WTC11 (cell line): Measurements from ENCODE around the gene STAG1. TPM values are rescaled to one million over a fixed set of nuclear protein-coding genes. Genes with fewer than 3 reads are reported as not detected.

Source experiments
- ATAC-seq: fragments of 200-7000 bp; cut with Tn5 transposase; 2 replicates; pipeline ENCODE4 v1.10.0; 2021; ENCODE audit warnings: mild to moderate bottlenecking, moderate library complexity
- CTCF ChIA-PET: fragments of 300-600 bp; sonication (Branson Sonifier 250); formaldehyde crosslinking; loops from one replicate; lab custom pipeline; 2021; ENCODE audit warnings: antibody characterized with exemption; lab: Charles Lee
- POLR2A ChIA-PET: fragments of 350-600 bp; sonication (Branson Sonifier 250); formaldehyde crosslinking; loops from one replicate; lab custom pipeline; 2021; ENCODE audit warnings: antibody characterized with exemption; lab: Charles Lee
- DNase-seq: peaks from one replicate; pipeline ENCODE4 v3.0.0; 2021; ENCODE audit warnings: low spot score
- H3K27ac Mint-ChIP-seq: 2 replicates; pipeline ENCODE4 v1.8.0; 2021; ENCODE audit warnings: mixed read lengths
- H3K27me3 Mint-ChIP-seq: 2 replicates; pipeline ENCODE4 v1.8.0; 2021; ENCODE audit warnings: low read depth, mild to moderate bottlenecking, moderate library complexity, mixed read lengths
- H3K36me3 Mint-ChIP-seq: 2 replicates; pipeline ENCODE4 v1.8.0; 2021; ENCODE audit warnings: mixed read lengths
- H3K4me1 Mint-ChIP-seq: 2 replicates; pipeline ENCODE4 v1.8.0; 2022; ENCODE audit warnings: mixed read lengths
- H3K4me3 Mint-ChIP-seq: 2 replicates; pipeline ENCODE4 v1.8.0; 2021; ENCODE audit warnings: mild to moderate bottlenecking, moderate library complexity, mixed read lengths
- H3K9me3 Mint-ChIP-seq: 2 replicates; pipeline ENCODE4 v1.8.0; 2021; ENCODE audit warnings: mixed read lengths
- ARID4B ChIP-seq: sonication (generic); formaldehyde crosslinking; IDR thresholded peaks from 2 replicates; pipeline ENCODE4 v1.8.0; 2023; ENCODE audit warnings: missing genetic modification reagents, mild to moderate bottlenecking, borderline replicate concordance
- E2F5 ChIP-seq: sonication (generic); formaldehyde crosslinking; IDR thresholded peaks from 2 replicates; pipeline ENCODE4 v1.8.1; 2022; ENCODE audit warnings: mild to moderate bottlenecking, moderate library complexity, missing genetic modification reagents
- ELF4 ChIP-seq: sonication (generic); formaldehyde crosslinking; IDR thresholded peaks from 2 replicates; pipeline ENCODE4 v1.8.1; 2022; ENCODE audit warnings: low read depth, mild to moderate bottlenecking, moderate library complexity, missing genetic modification reagents
- FOXK1 ChIP-seq: sonication (generic); formaldehyde crosslinking; IDR thresholded peaks from 2 replicates; pipeline ENCODE4 v1.8.0; 2022; ENCODE audit warnings: mild to moderate bottlenecking, moderate library complexity, missing genetic modification reagents
- GTF2I ChIP-seq: fragments of 250-450 bp; sonication (Bioruptor Pico); conservative IDR thresholded peaks from 2 replicates; pipeline ENCODE4 v1.4.0; 2021; ENCODE audit warnings: mild to moderate bottlenecking
- HMGA2 ChIP-seq: fragments of 250-450 bp; sonication (Bioruptor Pico); IDR thresholded peaks from 2 replicates; pipeline ENCODE4 v1.4.0; 2021; ENCODE audit warnings: mild to moderate bottlenecking, moderate library complexity
- IRF2 ChIP-seq: sonication (generic); formaldehyde crosslinking; IDR thresholded peaks from 2 replicates; pipeline ENCODE4 v1.8.0; 2022; ENCODE audit warnings: low read depth, missing genetic modification reagents, borderline replicate concordance
- JUN ChIP-seq: sonication (generic); formaldehyde crosslinking; IDR thresholded peaks from 2 replicates; pipeline ENCODE4 v1.8.0; 2023; ENCODE audit warnings: mild to moderate bottlenecking, missing genetic modification reagents
- MXD4 ChIP-seq: fragments of 250-450 bp; sonication (Bioruptor Pico); IDR thresholded peaks from 2 replicates; pipeline ENCODE4 v1.8.0; 2021; ENCODE audit warnings: mild to moderate bottlenecking, moderate library complexity, borderline replicate concordance
- MYBL2 ChIP-seq: sonication (generic); formaldehyde crosslinking; IDR thresholded peaks from 2 replicates; pipeline ENCODE4 v1.8.1; 2023; ENCODE audit warnings: mild to moderate bottlenecking, moderate library complexity, missing genetic modification reagents
- NFATC4 ChIP-seq: fragments of 250-450 bp; sonication (Bioruptor Pico); IDR thresholded peaks from 2 replicates; pipeline ENCODE4 v1.9.0; 2021; ENCODE audit warnings: mild to moderate bottlenecking
- NFE2L1 ChIP-seq: sonication (generic); formaldehyde crosslinking; IDR thresholded peaks from 2 replicates; pipeline ENCODE4 v1.8.1; 2023; ENCODE audit warnings: missing genetic modification reagents
- NFYB ChIP-seq: sonication (generic); formaldehyde crosslinking; conservative IDR thresholded peaks from 2 replicates; pipeline ENCODE4 v1.8.0; 2022; ENCODE audit warnings: low read depth, missing genetic modification reagents
- OVOL2 ChIP-seq: fragments of 250-450 bp; sonication (Bioruptor Pico); IDR thresholded peaks from 2 replicates; pipeline ENCODE4 v1.9.0; 2021; ENCODE audit warnings: mild to moderate bottlenecking, borderline replicate concordance
- RELA ChIP-seq: sonication (generic); formaldehyde crosslinking; IDR thresholded peaks from 2 replicates; pipeline ENCODE4 v1.8.1; 2022; ENCODE audit warnings: missing genetic modification reagents, mild to moderate bottlenecking, borderline replicate concordance
- RORB ChIP-seq: fragments of 250-450 bp; sonication (Bioruptor Pico); IDR thresholded peaks from 2 replicates; pipeline ENCODE4 v1.9.0; 2021; ENCODE audit warnings: mild to moderate bottlenecking
- USF1 ChIP-seq: sonication (generic); formaldehyde crosslinking; IDR thresholded peaks from 2 replicates; pipeline ENCODE4 v1.8.0; 2022; ENCODE audit warnings: mild to moderate bottlenecking, missing genetic modification reagents
- ZNF232 ChIP-seq: sonication (generic); formaldehyde crosslinking; IDR thresholded peaks from 2 replicates; pipeline ENCODE4 v1.8.0; 2022; ENCODE audit warnings: mild to moderate bottlenecking, missing genetic modification reagents
- ZNF396 ChIP-seq: fragments of 250-450 bp; sonication (Bioruptor Pico); IDR thresholded peaks from 2 replicates; pipeline ENCODE4 v1.8.0; 2021; ENCODE audit warnings: mild to moderate bottlenecking, moderate library complexity, borderline replicate concordance
- ZNF416 ChIP-seq: fragments of 250-450 bp; sonication (Bioruptor Pico); IDR thresholded peaks from 2 replicates; pipeline ENCODE4 v1.9.0; 2021; ENCODE audit warnings: mild to moderate bottlenecking, inconsistent platforms
- ZNF423 ChIP-seq: fragments of 250-450 bp; sonication (Bioruptor Pico); IDR thresholded peaks from 2 replicates; pipeline ENCODE4 v2.1.2; 2022; ENCODE audit warnings: mild to moderate bottlenecking, moderate library complexity
- total RNA-seq: library from RNA; stranded (reverse); gene quantifications from 3 replicates; pipeline ENCODE4 v1.2.3, GENCODE V29; 2021
- TF ChIP-seq, protein P1 (sequence below): sonication (generic); formaldehyde crosslinking; IDR thresholded peaks from 2 replicates; pipeline ENCODE4 v1.8.1; 2023; ENCODE audit warnings: mild to moderate bottlenecking, missing genetic modification reagents, moderate library complexity
- TF ChIP-seq, protein P2 (sequence below): sonication (generic); formaldehyde crosslinking; IDR thresholded peaks from 2 replicates; pipeline ENCODE4 v1.8.1; 2022; ENCODE audit warnings: low read depth, missing genetic modification reagents, borderline replicate concordance
- TF ChIP-seq, protein P3 (sequence below): sonication (generic); formaldehyde crosslinking; IDR thresholded peaks from 2 replicates; pipeline ENCODE4 v1.8.0; 2023; ENCODE audit warnings: missing genetic modification reagents
- TF ChIP-seq, protein P4 (sequence below): sonication (generic); formaldehyde crosslinking; IDR thresholded peaks from 2 replicates; pipeline ENCODE4 v1.8.1; 2023; ENCODE audit warnings: mild to moderate bottlenecking, missing genetic modification reagents, moderate library complexity

Gene STAG1
- total RNA-seq, 1 experiment from 2014 or later, result 20.7 TPM

DNA sequence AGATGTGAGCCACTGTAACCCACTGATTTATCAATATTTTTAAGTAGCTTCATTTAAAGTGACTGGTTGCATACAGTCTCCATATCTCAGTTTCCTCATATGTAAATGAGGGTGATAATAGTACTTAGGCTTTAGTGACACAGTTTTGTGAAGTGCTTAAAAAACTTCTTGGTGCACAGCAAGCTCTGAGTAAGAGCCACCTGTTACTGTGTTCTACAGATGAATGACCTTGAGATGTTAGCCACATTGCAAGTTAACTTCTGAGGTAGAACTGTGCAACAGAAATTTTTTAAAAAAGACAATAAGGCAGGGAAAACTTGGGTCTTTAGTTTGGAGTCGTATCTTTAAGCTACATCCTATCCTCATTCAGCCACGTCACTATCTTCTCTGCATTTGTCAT, 458.9 kb downstream of the STAG1 start:
- ATAC-seq (no peak), DNase-seq (no peak)
- no peak overlapping the region for H3K27ac Mint-ChIP-seq
- POLR2A ChIA-PET, result interaction anchor here (0.6 kb wide), 1 partner anchor 19 kb away, joined by 7 read pairs; no protein-coding TSS in a partner anchor
- CTCF ChIA-PET, result interaction anchor here (0.6 kb wide), 1 partner anchor 134 kb away, joined by 3 read pairs; no protein-coding TSS in a partner anchor
- H3K27me3 Mint-ChIP-seq, result no peaks in the 10 kb centered on the region
- no peak for TF ChIP-seq GTF2I (CRISPR knock-in tag)
- TF ChIP-seq ZNF396 (CRISPR knock-in tag), result no peak
- no peak for TF ChIP-seq ARID4B (CRISPR knock-in tag)
- TF ChIP-seq ZNF423, result no peak
- TF ChIP-seq ZNF416 (CRISPR knock-in tag), result no peak
- no peak for TF ChIP-seq FOXK1 (CRISPR knock-in tag)
- TF ChIP-seq RORB (CRISPR knock-in tag), result no peak
- TF ChIP-seq USF1, result no peak
- TF ChIP-seq, protein P1, sequence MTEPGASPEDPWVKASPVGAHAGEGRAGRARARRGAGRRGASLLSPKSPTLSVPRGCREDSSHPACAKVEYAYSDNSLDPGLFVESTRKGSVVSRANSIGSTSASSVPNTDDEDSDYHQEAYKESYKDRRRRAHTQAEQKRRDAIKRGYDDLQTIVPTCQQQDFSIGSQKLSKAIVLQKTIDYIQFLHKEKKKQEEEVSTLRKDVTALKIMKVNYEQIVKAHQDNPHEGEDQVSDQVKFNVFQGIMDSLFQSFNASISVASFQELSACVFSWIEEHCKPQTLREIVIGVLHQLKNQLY (CRISPR knock-in tag), result no peak
- no peak for TF ChIP-seq HMGA2 (CRISPR knock-in tag)
- TF ChIP-seq IRF2 (CRISPR knock-in tag), result no peak
- TF ChIP-seq NFYB (CRISPR knock-in tag), result no peak
- no peak for TF ChIP-seq MYBL2 (CRISPR knock-in tag)
- TF ChIP-seq, protein P2, sequence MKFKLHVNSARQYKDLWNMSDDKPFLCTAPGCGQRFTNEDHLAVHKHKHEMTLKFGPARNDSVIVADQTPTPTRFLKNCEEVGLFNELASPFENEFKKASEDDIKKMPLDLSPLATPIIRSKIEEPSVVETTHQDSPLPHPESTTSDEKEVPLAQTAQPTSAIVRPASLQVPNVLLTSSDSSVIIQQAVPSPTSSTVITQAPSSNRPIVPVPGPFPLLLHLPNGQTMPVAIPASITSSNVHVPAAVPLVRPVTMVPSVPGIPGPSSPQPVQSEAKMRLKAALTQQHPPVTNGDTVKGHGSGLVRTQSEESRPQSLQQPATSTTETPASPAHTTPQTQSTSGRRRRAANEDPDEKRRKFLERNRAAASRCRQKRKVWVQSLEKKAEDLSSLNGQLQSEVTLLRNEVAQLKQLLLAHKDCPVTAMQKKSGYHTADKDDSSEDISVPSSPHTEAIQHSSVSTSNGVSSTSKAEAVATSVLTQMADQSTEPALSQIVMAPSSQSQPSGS (CRISPR knock-in tag), result no peak
- peaks cover 16% of the 10 kb centered on the region for H3K4me1 Mint-ChIP-seq
- no peaks in the 10 kb centered on the region for H3K9me3 Mint-ChIP-seq
- H3K4me3 Mint-ChIP-seq, result no peak overlapping the region
- peaks cover 25% of the 10 kb centered on the region for H3K36me3 Mint-ChIP-seq

DNA sequence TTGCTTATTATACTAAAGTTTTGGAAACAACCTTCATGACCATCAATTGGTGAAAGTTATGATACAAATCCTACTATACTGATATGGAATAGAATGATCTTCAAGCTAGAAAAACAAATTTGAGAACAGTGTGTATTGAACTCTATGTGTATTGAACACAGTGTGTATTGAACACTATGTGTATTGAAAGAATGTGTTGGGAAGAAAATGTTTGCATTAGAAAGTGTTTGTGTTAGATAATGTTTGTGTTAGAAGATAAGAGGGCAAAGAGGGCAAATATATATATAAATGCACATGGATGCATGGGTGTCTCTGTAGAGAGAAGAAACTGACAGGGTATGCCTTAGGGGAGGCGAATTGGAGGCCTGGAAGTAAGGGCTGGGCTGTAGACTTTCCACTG, 459.7 kb downstream of the STAG1 start:
- CTCF ChIA-PET, result no interaction called here
- no peak for ATAC-seq
- H3K27me3 Mint-ChIP-seq, result no peaks in the 10 kb centered on the region
- no peak overlapping the region for H3K4me3 Mint-ChIP-seq
- POLR2A ChIA-PET, result no interaction called here
- peaks cover 27% of the 10 kb centered on the region for H3K36me3 Mint-ChIP-seq
- H3K4me1 Mint-ChIP-seq, result peaks cover 8% of the 10 kb centered on the region
- no peaks in the 10 kb centered on the region for H3K9me3 Mint-ChIP-seq
- no peak for DNase-seq
- no peak overlapping the region for H3K27ac Mint-ChIP-seq
- TF ChIP-seq OVOL2 (CRISPR knock-in tag) (no peak), NFE2L1 (CRISPR knock-in tag) (no peak), ZNF232 (CRISPR knock-in tag) (no peak), NFATC4 (CRISPR knock-in tag) (no peak), JUN (CRISPR knock-in tag) (no peak), MXD4 (CRISPR knock-in tag) (no peak), ELF4 (no peak), E2F5 (CRISPR knock-in tag) (no peak), IRF2 (CRISPR knock-in tag) (no peak), RELA (CRISPR knock-in tag) (no peak)
- TF ChIP-seq, protein P3, sequence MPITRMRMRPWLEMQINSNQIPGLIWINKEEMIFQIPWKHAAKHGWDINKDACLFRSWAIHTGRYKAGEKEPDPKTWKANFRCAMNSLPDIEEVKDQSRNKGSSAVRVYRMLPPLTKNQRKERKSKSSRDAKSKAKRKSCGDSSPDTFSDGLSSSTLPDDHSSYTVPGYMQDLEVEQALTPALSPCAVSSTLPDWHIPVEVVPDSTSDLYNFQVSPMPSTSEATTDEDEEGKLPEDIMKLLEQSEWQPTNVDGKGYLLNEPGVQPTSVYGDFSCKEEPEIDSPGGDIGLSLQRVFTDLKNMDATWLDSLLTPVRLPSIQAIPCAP (CRISPR knock-in tag), result no peak
- TF ChIP-seq, protein P2 (CRISPR knock-in tag), result no peak
- TF ChIP-seq, protein P4, sequence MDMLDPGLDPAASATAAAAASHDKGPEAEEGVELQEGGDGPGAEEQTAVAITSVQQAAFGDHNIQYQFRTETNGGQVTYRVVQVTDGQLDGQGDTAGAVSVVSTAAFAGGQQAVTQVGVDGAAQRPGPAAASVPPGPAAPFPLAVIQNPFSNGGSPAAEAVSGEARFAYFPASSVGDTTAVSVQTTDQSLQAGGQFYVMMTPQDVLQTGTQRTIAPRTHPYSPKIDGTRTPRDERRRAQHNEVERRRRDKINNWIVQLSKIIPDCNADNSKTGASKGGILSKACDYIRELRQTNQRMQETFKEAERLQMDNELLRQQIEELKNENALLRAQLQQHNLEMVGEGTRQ, result no peak
